GM21528 (cell line): ENCODE measurements around the gene PHB1.
"Not testable (repeated sequence)": the region's sequence is repeated elsewhere in the genome, so short reads cannot be mapped to it uniquely, and the experiment has no call there.

Experiments used
- ATAC-seq: cut with Tn5 transposase; IDR thresholded peaks from one replicate; pipeline ENCODE4 v1.9.1; 2021; ENCODE audit warnings: mild to moderate bottlenecking, moderate library complexity; ENCODE audit not compliant: unreplicated experiment, low FRiP score

Gene PHB1

DNA sequence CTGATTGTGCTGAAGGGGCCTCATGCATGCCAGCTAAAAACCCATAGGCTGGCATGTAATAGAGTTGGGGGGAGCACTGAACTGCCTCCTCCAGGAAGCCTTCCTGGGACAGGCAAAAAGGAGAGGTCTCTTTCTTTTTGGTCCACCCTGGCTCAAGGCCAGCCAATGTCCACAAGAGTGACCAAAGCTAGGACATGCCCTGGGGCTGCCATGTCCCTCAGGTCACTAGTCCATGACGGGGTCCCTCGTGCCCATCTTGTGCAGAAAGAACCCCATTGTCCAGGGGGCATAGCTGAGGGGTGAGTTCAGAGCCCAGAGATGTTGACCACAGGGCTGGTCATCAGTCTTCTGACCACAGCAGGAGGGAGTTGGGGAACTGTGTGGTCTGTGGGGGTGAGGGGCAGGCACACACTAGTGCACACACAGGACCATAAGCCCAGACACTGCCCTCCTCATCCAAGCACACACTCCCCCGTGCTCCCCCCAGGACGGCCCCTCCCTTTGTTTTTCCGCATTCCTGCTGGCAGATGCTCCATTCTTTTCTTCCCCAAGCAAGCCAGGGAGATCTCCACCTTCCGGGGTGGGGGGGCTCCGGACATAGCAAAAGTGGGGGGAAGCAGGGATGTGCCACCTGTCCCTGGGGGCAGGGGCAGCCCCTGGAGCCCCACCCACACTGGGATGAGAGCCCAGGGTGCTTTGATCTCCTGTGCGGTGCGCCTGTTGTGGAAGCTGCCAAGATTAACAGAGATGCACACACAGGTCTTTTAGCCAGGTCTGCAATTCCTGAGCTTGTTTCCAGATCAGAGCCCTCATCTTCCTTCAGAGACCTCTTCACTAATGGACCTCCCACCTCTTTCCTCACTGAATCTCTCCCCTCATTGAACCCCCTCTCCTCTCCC lies 25.2 kb upstream of the PHB1 start:
- no peak for ATAC-seq

DNA sequence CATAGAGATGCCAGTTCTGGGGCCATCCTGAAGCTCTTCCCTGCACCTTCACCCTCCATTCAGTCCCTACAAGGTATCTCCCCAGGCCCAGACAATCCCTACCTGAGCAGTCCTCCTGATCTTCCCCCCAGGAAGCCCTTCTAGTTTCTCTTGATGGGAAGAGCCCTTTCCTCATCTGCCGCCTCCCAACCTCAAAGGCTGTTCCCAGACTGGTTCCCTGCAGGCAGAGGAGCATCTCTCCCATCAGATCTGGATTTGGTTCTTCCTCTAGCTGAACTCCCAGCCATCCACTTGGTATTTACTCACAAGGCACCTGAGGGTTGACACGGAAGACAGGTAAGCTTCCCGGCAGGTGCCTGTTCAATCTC lies 24.6 kb upstream of the PHB1 start:
- no peak for ATAC-seq

DNA sequence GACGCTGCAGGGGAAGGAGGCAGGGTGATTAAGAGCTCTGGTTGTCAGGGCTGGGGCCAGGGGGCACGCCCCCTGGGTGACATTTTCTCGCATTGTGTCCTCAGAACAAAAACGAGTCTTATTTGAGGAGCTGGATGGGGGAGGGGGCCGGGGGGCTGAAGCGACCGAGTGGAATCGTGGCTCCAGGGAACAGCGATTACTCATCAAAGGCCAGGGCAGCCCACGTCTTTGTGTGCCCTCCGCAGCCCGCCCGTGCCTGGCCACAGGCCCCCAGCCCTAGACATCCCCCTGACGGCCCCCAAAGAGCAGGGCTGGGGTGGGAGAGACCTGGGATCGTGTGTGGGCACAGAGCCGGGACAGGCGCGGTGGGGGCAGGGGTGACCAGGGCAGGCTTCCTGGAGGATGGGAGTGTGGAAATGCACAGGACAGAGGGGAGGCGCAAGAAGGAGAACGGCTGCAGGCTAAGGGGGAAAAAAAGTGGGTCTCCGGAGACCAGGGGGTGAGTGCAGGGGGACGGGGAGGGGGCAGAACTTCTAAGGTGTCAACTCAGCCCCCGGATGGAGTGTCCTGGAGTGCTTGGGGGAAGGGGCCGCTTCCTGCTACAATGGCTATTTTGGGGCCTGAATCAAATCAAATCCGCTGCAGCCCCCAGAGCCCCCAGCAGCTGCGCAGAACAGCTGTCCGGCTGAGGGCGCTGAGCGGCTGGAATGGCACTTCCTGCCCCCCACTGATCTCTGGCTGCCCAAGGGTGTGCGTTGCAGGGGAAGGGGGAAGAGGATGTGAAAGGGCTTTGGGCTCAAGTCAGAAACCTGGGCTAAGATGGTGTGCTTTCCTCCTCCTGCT lies 24.0 kb upstream of the PHB1 start:
- ATAC-seq, result no peak

DNA sequence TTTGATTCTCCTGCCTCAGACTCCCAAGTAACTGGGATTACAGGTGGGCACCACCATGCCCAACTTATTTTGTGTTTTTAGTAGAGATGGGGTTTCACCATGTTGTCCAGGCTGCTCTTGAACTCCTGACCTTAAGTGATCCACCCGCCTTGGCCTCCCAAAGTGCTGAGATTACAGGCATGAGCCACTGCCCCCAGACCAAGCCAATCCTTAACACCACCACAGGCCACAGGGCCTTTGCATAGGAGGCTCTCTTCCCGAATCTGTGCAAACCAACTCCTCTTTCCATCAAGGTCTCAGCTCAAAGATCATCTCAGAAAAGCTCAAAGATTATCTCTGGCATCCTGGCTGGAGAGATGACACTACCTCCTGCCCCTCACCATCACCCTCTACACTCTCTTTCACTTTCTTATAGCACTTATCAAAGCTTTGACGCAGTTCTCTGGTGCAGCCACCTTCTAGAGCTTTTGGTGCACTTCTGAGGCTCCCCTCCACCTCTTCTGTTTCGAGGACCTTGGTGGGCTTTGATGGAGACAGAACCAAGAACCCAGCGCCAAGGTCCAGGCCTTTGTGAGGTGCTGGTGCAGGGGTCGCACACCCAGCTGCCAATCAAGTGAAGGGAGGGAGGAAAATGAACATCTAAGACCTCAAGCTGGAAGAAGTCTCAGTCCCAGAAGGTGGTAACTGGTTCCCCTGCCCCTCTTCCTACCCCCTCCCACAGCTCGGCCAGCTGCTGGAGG lies 23.2 kb upstream of the PHB1 start:
- no peak for ATAC-seq

DNA sequence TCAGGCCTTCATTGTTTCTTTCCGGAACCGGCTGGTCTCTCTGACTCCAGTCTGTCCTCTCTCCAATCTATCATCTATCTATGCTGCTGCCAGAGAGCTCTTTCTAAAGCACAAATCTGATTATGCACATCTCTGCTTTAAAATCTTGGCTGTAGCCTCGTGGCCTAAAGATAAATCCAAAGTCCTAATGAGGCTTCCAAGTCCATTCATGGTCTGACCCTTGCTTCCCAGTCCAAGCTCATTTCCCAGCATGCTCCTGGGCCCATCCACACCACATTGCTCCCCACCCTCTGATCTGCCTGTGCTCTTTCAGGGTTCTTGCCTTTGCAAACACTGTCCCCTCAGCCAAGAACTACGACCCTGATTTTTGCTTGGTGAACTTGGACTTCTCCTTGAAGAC lies 21.5 kb upstream of the PHB1 start:
- no peak for ATAC-seq

DNA sequence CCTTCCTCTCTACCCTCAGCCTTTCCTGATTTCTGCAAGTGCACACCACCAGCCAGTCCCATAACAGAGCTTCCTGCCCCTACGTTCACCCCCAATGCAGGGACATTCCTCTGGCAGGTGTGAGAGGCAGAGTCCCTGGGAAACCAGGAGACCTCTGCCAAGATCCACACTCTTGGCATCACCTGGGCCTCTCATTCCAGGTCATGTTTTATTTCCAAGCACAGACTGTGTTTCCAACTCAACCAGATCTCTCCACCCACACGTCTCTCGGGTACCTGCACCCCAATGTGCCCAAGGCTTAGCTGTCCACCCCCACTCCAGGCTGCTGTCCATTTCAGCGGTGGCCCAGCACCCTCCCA lies 21.0 kb upstream of the PHB1 start:
- no peak for ATAC-seq

DNA sequence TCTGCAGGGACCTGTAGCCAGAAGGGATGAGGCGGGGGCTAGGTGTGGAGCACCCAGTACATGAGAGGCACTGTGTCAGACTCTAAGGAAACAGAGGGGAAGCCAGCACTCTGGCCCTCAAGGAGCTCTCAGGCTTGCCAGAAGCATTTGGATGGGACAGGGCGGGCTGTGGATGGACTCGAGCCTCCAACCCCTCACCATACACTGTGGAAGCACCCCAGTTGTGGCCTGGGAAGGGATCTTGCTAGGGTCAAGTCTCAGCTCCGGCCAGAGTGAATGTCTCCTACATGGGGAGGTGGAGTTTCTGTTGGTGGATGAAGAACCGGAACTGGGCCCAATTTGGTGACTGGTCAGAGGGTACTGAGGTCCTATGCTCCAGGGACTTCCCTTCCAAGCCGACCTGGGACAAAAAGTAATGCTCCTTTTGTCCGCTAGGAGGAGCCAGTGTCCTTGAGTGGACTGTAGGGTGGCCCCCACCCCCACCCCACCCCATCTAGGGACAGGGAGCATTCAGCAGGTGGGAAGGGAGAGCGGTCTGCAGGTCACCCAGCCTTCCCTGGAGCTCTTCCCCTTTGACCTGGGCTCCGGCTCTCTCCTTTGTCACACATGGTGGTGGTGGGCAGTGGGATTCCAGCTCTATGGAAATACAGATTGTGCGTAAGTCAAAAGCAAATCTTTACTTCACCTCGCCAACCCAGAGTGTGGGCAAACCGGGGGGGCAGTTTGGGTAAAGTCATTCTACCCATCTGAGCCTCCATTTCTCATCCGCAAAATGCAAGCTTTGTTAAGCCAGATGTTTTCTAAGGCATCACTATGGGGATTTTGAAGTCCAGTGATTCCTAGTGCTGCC lies 20.4 kb upstream of the PHB1 start:
- ATAC-seq, result no peak

- ATAC-seq, result no peak
Measured at GRCh38 chr17:49433000-49433694, 18.5 kb upstream of the PHB1 start.

- no peak for ATAC-seq
Measured at GRCh38 chr17:49431743-49432142, 17.1 kb upstream of the PHB1 start.

DNA sequence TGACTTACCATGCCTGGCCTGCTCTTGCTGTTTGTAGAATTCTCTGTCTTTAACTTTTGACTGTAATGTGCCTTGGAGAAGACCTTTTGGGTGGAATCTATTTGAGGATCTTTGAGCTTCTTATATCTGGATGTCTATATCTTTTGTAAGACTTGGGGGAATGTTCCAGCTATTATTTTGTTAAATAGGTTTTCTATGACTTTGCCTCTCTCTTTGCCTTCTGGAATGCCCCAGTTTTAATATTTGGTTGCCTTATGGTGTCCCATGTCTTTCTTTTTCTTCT lies 10.3 kb upstream of the PHB1 start:
- no peak for ATAC-seq

GRCh38 chr17:49424276-49425003 lies 9.8 kb upstream of the PHB1 start:
- not testable (repeated sequence) for ATAC-seq

DNA sequence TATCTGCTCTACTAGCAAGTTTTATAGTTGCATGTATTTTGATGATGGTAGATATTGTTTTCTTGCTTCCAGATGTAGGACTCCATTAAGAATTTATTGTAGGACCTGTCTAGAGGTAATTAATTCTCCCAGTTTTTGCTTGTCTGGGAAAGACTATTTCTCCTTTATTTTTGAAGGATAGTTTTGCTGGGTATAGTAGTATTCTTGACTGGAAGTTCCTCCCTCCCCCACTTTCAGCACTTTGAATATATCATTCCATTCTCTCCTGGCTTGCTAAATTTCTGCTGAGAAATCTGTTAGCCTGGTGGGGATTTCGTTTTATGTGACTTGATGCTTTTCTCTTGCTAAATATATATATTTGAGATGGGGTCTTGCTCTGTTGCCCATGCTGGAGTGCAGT lies 8.0 kb upstream of the PHB1 start:
- ATAC-seq, result no peak

- ATAC-seq, result not testable (repeated sequence)
Measured at GRCh38 chr17:49419761-49420160, 5.1 kb upstream of the PHB1 start.

GRCh38 chr17:49418754-49419740 lies 4.4 kb upstream of the PHB1 start:
- not testable (repeated sequence) for ATAC-seq

GRCh38 chr17:49414271-49414621 lies 436 bp downstream of the PHB1 start:
- ATAC-seq, result no peak

DNA sequence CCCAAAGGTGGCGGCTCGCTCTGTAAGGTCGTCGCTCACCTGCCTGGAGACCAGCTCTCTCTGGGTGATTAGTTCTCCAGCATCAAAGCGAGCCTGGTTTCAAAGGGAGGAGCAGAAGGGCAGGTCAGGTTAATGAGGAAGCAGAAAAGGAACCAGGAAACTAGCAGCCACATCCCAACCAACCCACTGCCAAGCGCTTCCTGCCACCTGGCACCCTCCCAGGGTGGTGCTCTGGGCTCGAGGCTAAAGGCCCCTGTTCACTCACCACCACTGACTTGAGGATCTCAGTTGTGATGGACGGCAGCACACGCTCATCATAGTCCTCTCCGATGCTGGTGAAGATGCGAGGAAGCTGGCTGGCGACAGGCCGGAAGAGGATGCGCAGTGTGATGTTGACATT lies 5.6 kb downstream of the PHB1 start:
- ATAC-seq, result no peak

DNA sequence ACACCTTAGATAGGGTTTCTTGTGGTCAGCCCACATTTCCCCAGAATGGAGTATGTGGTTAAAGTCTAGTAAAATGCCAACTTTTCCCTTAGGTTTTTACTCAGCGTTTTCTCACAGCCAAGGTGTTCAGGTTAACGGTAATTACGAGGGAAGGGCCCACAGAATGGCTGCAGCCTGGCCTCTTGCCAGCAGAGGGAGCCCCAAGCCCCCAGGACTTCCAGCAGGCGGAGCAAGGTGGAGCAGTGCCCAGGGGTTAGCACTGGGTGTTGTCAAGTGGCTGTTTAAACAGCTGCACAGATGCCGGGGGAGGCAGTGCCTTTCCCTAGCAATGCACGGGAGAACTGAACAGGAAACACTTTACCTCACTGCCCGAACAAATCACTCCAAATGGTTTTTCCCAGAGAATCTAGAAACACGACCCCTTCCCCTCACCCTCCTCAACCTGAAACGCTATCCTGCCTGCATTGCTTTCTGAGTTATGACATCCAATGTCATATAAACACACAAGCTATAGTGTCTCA lies 6.6 kb downstream of the PHB1 start:
- ATAC-seq, result no peak

DNA sequence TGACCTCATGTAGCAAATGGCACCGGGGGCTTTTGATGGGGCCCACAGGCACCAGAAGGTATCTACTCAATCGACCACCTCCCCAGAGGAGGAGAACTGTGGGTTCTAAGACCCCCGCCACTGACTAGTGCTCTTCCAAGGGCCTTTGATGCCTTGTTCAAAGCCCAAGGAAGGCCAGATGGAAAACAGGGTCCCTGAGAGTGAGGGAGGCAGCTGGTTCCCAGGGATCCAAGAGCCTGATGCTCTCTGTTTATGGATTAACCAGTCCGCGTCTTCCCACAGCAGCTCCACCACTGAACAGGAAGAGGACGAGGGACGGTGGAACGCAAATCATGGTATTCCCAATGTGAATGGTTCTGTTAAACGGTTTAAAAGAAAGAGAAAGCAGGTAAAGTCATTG lies 7.6 kb downstream of the PHB1 start:
- ATAC-seq, result no peak
